T-helper 2 cell treated with Interferon-gamma antibody and Interleukin-4, amounts not matched to agents 5 μg/mL and 100 μg/mL, for 36 hours (primary cell): Measurements from ENCODE around the gene MMGT1.
A peak's percentile ranks its signal among the peaks of the same experiment; 100 is the strongest.

Source experiments
- DNase-seq: peaks from one replicate; pipeline ENCODE4 v3.0.0; 2021; ENCODE audit warnings: low spot score
- H3K27ac Mint-ChIP-seq: one replicate; pipeline ENCODE4 v1.8.0; 2021; ENCODE audit warnings: mild to moderate bottlenecking, mixed read lengths
- H3K27me3 Mint-ChIP-seq: one replicate; pipeline ENCODE4 v1.8.0; 2021; ENCODE audit warnings: low read depth, mixed read lengths
- H3K36me3 Mint-ChIP-seq: one replicate; pipeline ENCODE4 v1.8.0; 2021; ENCODE audit warnings: low read depth, mixed read lengths
- H3K4me1 Mint-ChIP-seq: one replicate; pipeline ENCODE4 v1.8.0; 2021; ENCODE audit warnings: low read depth, mixed read lengths
- H3K4me3 Mint-ChIP-seq: one replicate; pipeline ENCODE4 v1.8.0; 2022; ENCODE audit warnings: mild to moderate bottlenecking, moderate library complexity, mixed read lengths
- H3K9me3 Mint-ChIP-seq: one replicate; pipeline ENCODE4 v1.8.0; 2021; ENCODE audit warnings: mixed read lengths

MMGT1 gene

GRCh38 chrX:135973548-135974278 lies at the start of gene MMGT1:
Gene MMGT1 (minus strand): TSS chrX:135973988. CDS start chrX:135973675, 313 bp downstream.
- H3K4me1 Mint-ChIP-seq, result peaks cover 34% of the 10 kb centered on the region
- no peaks in the 10 kb centered on the region for H3K9me3 Mint-ChIP-seq
- H3K27ac Mint-ChIP-seq, result peak within 1 kb of the TSS; percentile 99
- DNase-seq, result peak; percentile 78
- peak within 1 kb of the TSS; percentile 100 for H3K4me3 Mint-ChIP-seq
- H3K27me3 Mint-ChIP-seq, result peaks cover 3% of the 10 kb centered on the region
- peaks cover 8% of the 10 kb centered on the region for H3K36me3 Mint-ChIP-seq

GRCh38 chrX:136021903-136022302 lies 48.1 kb upstream of the MMGT1 start:
- Mint-ChIP-seq H3K27me3 (no peaks in the 10 kb centered on the region), H3K4me3 (no peak overlapping the region), H3K4me1 (peaks cover 2% of the 10 kb centered on the region), H3K27ac (no peak overlapping the region), H3K36me3 (peaks cover 15% of the 10 kb centered on the region), H3K9me3 (no peaks in the 10 kb centered on the region)
- no peak for DNase-seq

- DNase-seq, result no peak
- Mint-ChIP-seq H3K4me1 (peaks cover 2% of the 10 kb centered on the region), H3K27me3 (no peaks in the 10 kb centered on the region), H3K4me3 (no peak overlapping the region), H3K36me3 (peaks cover 15% of the 10 kb centered on the region), H3K9me3 (no peaks in the 10 kb centered on the region), H3K27ac (no peak overlapping the region)
Observed at GRCh38 chrX:136021160-136021559, 47.4 kb upstream of the MMGT1 start.

- no peaks in the 10 kb centered on the region for H3K9me3 Mint-ChIP-seq
- peaks cover 2% of the 10 kb centered on the region for H3K4me1 Mint-ChIP-seq
- H3K36me3 Mint-ChIP-seq, result peaks cover 16% of the 10 kb centered on the region
- no peaks in the 10 kb centered on the region for H3K27me3 Mint-ChIP-seq
- no peak overlapping the region for H3K4me3 Mint-ChIP-seq
- no peak for DNase-seq
- no peak overlapping the region for H3K27ac Mint-ChIP-seq
Observed at GRCh38 chrX:136019226-136019625, 45.4 kb upstream of the MMGT1 start.

GRCh38 chrX:136016881-136017280 lies 43.1 kb upstream of the MMGT1 start:
- no peak overlapping the region for H3K27ac Mint-ChIP-seq
- peaks cover 2% of the 10 kb centered on the region for H3K4me1 Mint-ChIP-seq
- H3K4me3 Mint-ChIP-seq, result no peak overlapping the region
- H3K36me3 Mint-ChIP-seq, result peaks cover 27% of the 10 kb centered on the region
- no peaks in the 10 kb centered on the region for H3K27me3 Mint-ChIP-seq
- no peak for DNase-seq
- H3K9me3 Mint-ChIP-seq, result no peaks in the 10 kb centered on the region

GRCh38 chrX:136015016-136015415 lies 41.2 kb upstream of the MMGT1 start:
- no peaks in the 10 kb centered on the region for H3K4me1 Mint-ChIP-seq
- no peak overlapping the region for H3K4me3 Mint-ChIP-seq
- peaks cover 25% of the 10 kb centered on the region for H3K36me3 Mint-ChIP-seq
- no peak for DNase-seq
- no peaks in the 10 kb centered on the region for H3K27me3 Mint-ChIP-seq
- no peak overlapping the region for H3K27ac Mint-ChIP-seq
- H3K9me3 Mint-ChIP-seq, result no peaks in the 10 kb centered on the region

- H3K4me3 Mint-ChIP-seq, result no peak overlapping the region
- DNase-seq, result no peak
- no peaks in the 10 kb centered on the region for H3K27me3 Mint-ChIP-seq
- H3K9me3 Mint-ChIP-seq, result no peaks in the 10 kb centered on the region
- H3K4me1 Mint-ChIP-seq, result peaks cover 34% of the 10 kb centered on the region
- peaks cover 13% of the 10 kb centered on the region for H3K36me3 Mint-ChIP-seq
- no peak overlapping the region for H3K27ac Mint-ChIP-seq
Observed at GRCh38 chrX:135988245-135988644, 14.5 kb upstream of the MMGT1 start.

- no peaks in the 10 kb centered on the region for H3K27me3 Mint-ChIP-seq
- peaks cover 7% of the 10 kb centered on the region for H3K36me3 Mint-ChIP-seq
- DNase-seq, result no peak
- H3K4me1 Mint-ChIP-seq, result peaks cover 44% of the 10 kb centered on the region
- H3K9me3 Mint-ChIP-seq, result no peaks in the 10 kb centered on the region
- peak overlapping the region; percentile 95 for H3K4me3 Mint-ChIP-seq
- peak overlapping the region; percentile 84 for H3K27ac Mint-ChIP-seq
Observed at GRCh38 chrX:135985973-135986310, 12.2 kb upstream of the MMGT1 start.

GRCh38 chrX:135985157-135985972 lies 11.6 kb upstream of the MMGT1 start, which contains the start of gene SLC9A6:
Gene SLC9A6 (plus strand): TSS chrX:135985435. CDS start chrX:135985659, 224 bp downstream.
- DNase-seq, result peak; percentile 72
- Mint-ChIP-seq H3K9me3 (no peaks in the 10 kb centered on the region), H3K4me3 (peak within 1 kb of the TSS; percentile 95), H3K27ac (peak within 1 kb of the TSS; percentile 84), H3K36me3 (peaks cover 5% of the 10 kb centered on the region), H3K4me1 (peaks cover 45% of the 10 kb centered on the region), H3K27me3 (no peaks in the 10 kb centered on the region)

GRCh38 chrX:135984791-135985156 lies 11.0 kb upstream of the MMGT1 start:
- Mint-ChIP-seq H3K4me1 (peaks cover 45% of the 10 kb centered on the region), H3K27me3 (no peaks in the 10 kb centered on the region), H3K36me3 (peaks cover 4% of the 10 kb centered on the region), H3K4me3 (peak overlapping the region; percentile 92), H3K9me3 (no peaks in the 10 kb centered on the region), H3K27ac (peak overlapping the region; percentile 72)
- no peak for DNase-seq

GRCh38 chrX:135984256-135984655 lies 10.5 kb upstream of the MMGT1 start:
- H3K4me3 Mint-ChIP-seq, result peak overlapping the region; percentile 92
- no peaks in the 10 kb centered on the region for H3K27me3 Mint-ChIP-seq
- no peaks in the 10 kb centered on the region for H3K9me3 Mint-ChIP-seq
- H3K27ac Mint-ChIP-seq, result peak overlapping the region; percentile 72
- DNase-seq, result no peak
- no peaks in the 10 kb centered on the region for H3K36me3 Mint-ChIP-seq
- peaks cover 45% of the 10 kb centered on the region for H3K4me1 Mint-ChIP-seq

GRCh38 chrX:135982860-135983259 lies 9.1 kb upstream of the MMGT1 start:
- peak overlapping the region; percentile 72 for H3K27ac Mint-ChIP-seq
- peak overlapping the region; percentile 92 for H3K4me3 Mint-ChIP-seq
- H3K9me3 Mint-ChIP-seq, result no peaks in the 10 kb centered on the region
- H3K36me3 Mint-ChIP-seq, result no peaks in the 10 kb centered on the region
- H3K27me3 Mint-ChIP-seq, result no peaks in the 10 kb centered on the region
- no peak for DNase-seq
- peaks cover 45% of the 10 kb centered on the region for H3K4me1 Mint-ChIP-seq

- Mint-ChIP-seq H3K9me3 (no peaks in the 10 kb centered on the region), H3K4me3 (no peak overlapping the region), H3K27ac (no peak overlapping the region), H3K4me1 (peaks cover 40% of the 10 kb centered on the region), H3K36me3 (no peaks in the 10 kb centered on the region), H3K27me3 (peaks cover 3% of the 10 kb centered on the region)
- no peak for DNase-seq
Observed at GRCh38 chrX:135981668-135982067, 7.9 kb upstream of the MMGT1 start.

- Mint-ChIP-seq H3K4me3 (no peak overlapping the region), H3K4me1 (peaks cover 38% of the 10 kb centered on the region), H3K9me3 (no peaks in the 10 kb centered on the region)
Observed at GRCh38 chrX:135981010-135981409, 7.2 kb upstream of the MMGT1 start.

More at GRCh38 chrX:135981010-135981409, 7.2 kb upstream of the MMGT1 start:
- H3K27me3 Mint-ChIP-seq, result peaks cover 3% of the 10 kb centered on the region
- no peak overlapping the region for H3K27ac Mint-ChIP-seq
- no peak for DNase-seq
- H3K36me3 Mint-ChIP-seq, result no peaks in the 10 kb centered on the region
